SK-N-SH (cell line): ENCODE results near the gene USF3. TPM values are rescaled to one million over a fixed set of nuclear protein-coding genes. Genes with fewer than 3 reads are reported as not detected.

Experiments
- CTCF ChIA-PET: fragments of 300-600, 350-600 bp; formaldehyde crosslinking; extraction: SDS; loops from one replicate; lab custom pipeline; 2021; lab: Yijun Ruan, JAX
- POLR2A ChIA-PET: fragments of 350-600 bp; sonication (Branson Sonifier 250); formaldehyde crosslinking; extraction: SDS; loops from one replicate; lab custom pipeline; 2020; ENCODE audit warnings: antibody characterized with exemption, inconsistent platforms; lab: Yijun Ruan, JAX
- DNase-seq: peaks from one replicate; pipeline ENCODE4 v3.0.0; 2012
- H2AFZ ChIP-seq: fragments of 200-600 bp; sonication (generic); 2 replicates; pipeline ENCODE4 v1.8.1; 2016; ENCODE audit warnings: antibody characterized with exemption, mild to moderate bottlenecking, low read depth
- H3F3A ChIP-seq: fragments of 200-600 bp; sonication (generic); replicated peaks from 2 replicates; pipeline ENCODE3; 2016; ENCODE audit warnings: antibody characterized with exemption, mild to moderate bottlenecking; ENCODE audit not compliant: insufficient read depth
- H3K27ac ChIP-seq, 2 experiments: fragments of 200-500 bp in 1 of 2; fragments of 200-600 bp in 1 of 2; sonication (Bioruptor generic) in 1 of 2; sonication (generic), shearing (Covaris generic) in 1 of 2; 2 replicates each; pipeline versions ENCODE4 v1.5.1 to v1.6.1; 2014 to 2016; ENCODE audit warnings: low read depth in 2 of 2, inconsistent platforms in 1 of 2, low read length in 1 of 2, mild to moderate bottlenecking in 1 of 2, mixed read lengths in 1 of 2
- H3K27me3 ChIP-seq: fragments of 200-600 bp; sonication (generic), shearing (Covaris generic); 2 replicates; pipeline ENCODE4 v1.6.1; 2016; ENCODE audit warnings: mixed run types; ENCODE audit not compliant: insufficient read depth
- H3K36me3 ChIP-seq, 2 experiments: fragments of 200-500 bp in 1 of 2; fragments of 200-600 bp in 1 of 2; sonication (Bioruptor generic) in 1 of 2; sonication (generic) in 1 of 2; replicated peaks in 1 of 2; 2 replicates each; pipeline versions ENCODE3 to v1.5.1; 2014 to 2016; ENCODE audit warnings: low read length in 1 of 2, mild to moderate bottlenecking in 1 of 2; ENCODE audit not compliant: insufficient read depth in 2 of 2, control insufficient read depth in 1 of 2
- H3K4me1 ChIP-seq, 2 experiments: fragments of 200-500 bp in 1 of 2; fragments of 200-600 bp in 1 of 2; sonication (Bioruptor generic) in 1 of 2; sonication (generic), shearing (Covaris generic) in 1 of 2; 2 replicates each; pipeline versions ENCODE4 v1.5.1 to v1.6.1; 2014 to 2016; ENCODE audit warnings: low read depth in 1 of 2, low read length in 1 of 2, mixed run types in 1 of 2; ENCODE audit not compliant: insufficient read depth in 2 of 2, control insufficient read depth in 1 of 2
- H3K4me2 ChIP-seq: fragments of 200-600 bp; sonication (generic), shearing (Covaris generic); 2 replicates; pipeline ENCODE4 v1.6.1; 2017; ENCODE audit warnings: mixed run types
- H3K4me3 ChIP-seq, 2 experiments: fragments of 200-500 bp in 1 of 2; fragments of 200-600 bp in 1 of 2; sonication (Bioruptor generic) in 1 of 2; sonication (generic), shearing (Covaris generic) in 1 of 2; 2 replicates each; pipeline versions ENCODE4 v1.5.1 to v1.8.1; 2014 to 2016; ENCODE audit warnings: low read depth in 2 of 2, inconsistent platforms in 1 of 2, low read length in 1 of 2, mild to moderate bottlenecking in 1 of 2, mixed read lengths in 1 of 2, moderate library complexity in 1 of 2
- H3K79me2 ChIP-seq: fragments of 200-600 bp; sonication (generic); 2 replicates; pipeline ENCODE4 v1.8.1; 2017; ENCODE audit warnings: mild to moderate bottlenecking; ENCODE audit not compliant: insufficient read depth
- H3K9ac ChIP-seq: fragments of 200-600 bp; sonication (generic); 2 replicates; pipeline ENCODE4 v1.6.1; 2017; ENCODE audit warnings: mixed run types
- H3K9me2 ChIP-seq: fragments of 200-600 bp; sonication (generic); 2 replicates; pipeline ENCODE4 v1.6.1; 2017; ENCODE audit warnings: mixed run types
- H3K9me3 ChIP-seq: fragments of 200-600 bp; sonication (generic); 2 replicates; pipeline ENCODE4 v1.6.1; 2017; ENCODE audit warnings: mixed run types, mild to moderate bottlenecking, moderate library complexity
- H4K20me1 ChIP-seq: fragments of 200-600 bp; sonication (generic); 2 replicates; pipeline ENCODE4 v1.6.1; 2017; ENCODE audit warnings: mild to moderate bottlenecking, mixed run types; ENCODE audit not compliant: insufficient read depth
- CHD2 ChIP-seq: fragments of 150-350 bp; IDR thresholded peaks from 2 replicates; pipeline ENCODE4 v1.6.1; 2018; ENCODE audit warnings: low read length; ENCODE audit not compliant: partially characterized antibody
- CTCF ChIP-seq: fragments of 200-600 bp; sonication (generic); IDR thresholded peaks from 2 replicates; pipeline ENCODE4 v1.6.1; 2017; ENCODE audit warnings: antibody characterized with exemption, mild to moderate bottlenecking, moderate library complexity
- EP300 ChIP-seq, 2 experiments: IDR thresholded peaks; 2 replicates each; pipeline versions ENCODE4 v1.4.0 to v1.6.1; 2012; ENCODE audit warnings: borderline replicate concordance in 1 of 2, low read depth in 1 of 2, low read length in 1 of 2
- EZH2phosphoT487 ChIP-seq: fragments of 200-600 bp; sonication (generic); IDR thresholded peaks from 2 replicates; pipeline ENCODE4 v1.6.1; 2017; ENCODE audit warnings: low read depth, mixed run types, mild to moderate bottlenecking, antibody characterized with exemption, moderate library complexity, borderline replicate concordance
- FOXJ3 ChIP-seq: sonication (generic); formaldehyde crosslinking; IDR thresholded peaks from 2 replicates; pipeline ENCODE4 v1.5.1; 2020; ENCODE audit warnings: mild to moderate bottlenecking, missing genetic modification reagents
- FOXM1 ChIP-seq: IDR thresholded peaks from 2 replicates; pipeline ENCODE4 v1.4.0; 2012; ENCODE audit warnings: low read depth, mild to moderate bottlenecking
- GABPA ChIP-seq: IDR thresholded peaks from 2 replicates; pipeline ENCODE4 v1.4.0; 2012; ENCODE audit warnings: low read depth, mild to moderate bottlenecking
- GATA2 ChIP-seq: sonication (generic); formaldehyde crosslinking; IDR thresholded peaks from 2 replicates; pipeline ENCODE4 v1.5.0; 2020; ENCODE audit warnings: mild to moderate bottlenecking, missing genetic modification reagents
- MAX ChIP-seq: IDR thresholded peaks from 2 replicates; pipeline ENCODE4 v1.4.0; 2012; ENCODE audit warnings: low read depth
- MEF2A ChIP-seq: IDR thresholded peaks from 2 replicates; pipeline ENCODE4 v1.4.0; 2012; ENCODE audit warnings: low read depth, borderline replicate concordance
- MXI1 ChIP-seq: IDR thresholded peaks from 2 replicates; pipeline ENCODE4 v1.6.1; 2012; ENCODE audit warnings: mild to moderate bottlenecking, low read depth, low read length, improper control_type of control experiment
- NFIC ChIP-seq: IDR thresholded peaks from 2 replicates; pipeline ENCODE4 v1.4.0; 2012; ENCODE audit warnings: borderline replicate concordance
- PBX3 ChIP-seq: IDR thresholded peaks from 2 replicates; pipeline ENCODE4; 2012
- RAD21 ChIP-seq: IDR thresholded peaks from 2 replicates; pipeline ENCODE4 v1.6.1; 2012; ENCODE audit warnings: mild to moderate bottlenecking, low read length
- REST ChIP-seq: IDR thresholded peaks from 2 replicates; pipeline ENCODE4 v1.6.1; 2012; ENCODE audit warnings: mild to moderate bottlenecking, low read depth, low read length, moderate library complexity
- RFX5 ChIP-seq: IDR thresholded peaks from 2 replicates; pipeline ENCODE4 v1.6.1; 2012; ENCODE audit warnings: mild to moderate bottlenecking, improper control_type of control experiment, low read length
- SIN3A ChIP-seq: IDR thresholded peaks from 2 replicates; pipeline ENCODE4 v1.6.1; 2012; ENCODE audit warnings: low read depth, mild to moderate bottlenecking, low read length, moderate library complexity, borderline replicate concordance
- SMC3 ChIP-seq: IDR thresholded peaks from 2 replicates; pipeline ENCODE4 v1.6.1; 2012; ENCODE audit warnings: low read depth, low read length, improper control_type of control experiment
- TAF1 ChIP-seq: IDR thresholded peaks from 2 replicates; pipeline ENCODE4 v1.6.1; 2012; ENCODE audit warnings: low read depth, mild to moderate bottlenecking, low read length, moderate library complexity, borderline replicate concordance
- TCF12 ChIP-seq: IDR thresholded peaks from 2 replicates; pipeline ENCODE4 v1.4.0; 2012
- USF2 ChIP-seq: fragments of 150-350 bp; IDR thresholded peaks from 2 replicates; pipeline ENCODE4 v1.6.1; 2017; ENCODE audit warnings: antibody characterized with exemption, low read length, low read depth, borderline replicate concordance
- WGBS: methylation state at CpG from one replicate; pipeline ENCODE4 v1.1.6; 2017; ENCODE audit warnings: low lambda C conversion rate; 5-methylcytosine and 5-hydroxymethylcytosine counted together
- polyA plus RNA-seq, 3 experiments: library from polyadenylated mRNA; depleted of rRNA; stranded (reverse); fragments of >200 nt; gene quantifications; 2 replicates each; pipeline ENCODE4 v1.2.3, GENCODE V29; 2012

The USF3 gene
- polyA plus RNA-seq, 1 of the 3 experiments (the other 2 are of a cell fraction), result 3.1 TPM

GRCh38 chr3:113677737-113678136 is 18.7 kb downstream of the USF3 start:
- Histone ChIP-seq H2AFZ (no peak overlapping the region), H3K4me2 (no peak overlapping the region), H3K9me3 (no peaks in the 10 kb centered on the region), H3K27ac (no peak overlapping the region), H3K36me3 (peaks cover 8 to 9% of the 10 kb centered on the region in 2 experiments), H3K79me2 (peaks cover 7% of the 10 kb centered on the region; the same call in 1 of the 2 replicates), H3K27me3 (no peaks in the 10 kb centered on the region), H3F3A (no peaks in the 10 kb centered on the region), H3K9me2 (no peaks in the 10 kb centered on the region), H3K4me1 (no peaks in the 10 kb centered on the region), H3K9ac (no peak overlapping the region), H3K4me3 (no peak overlapping the region), H4K20me1 (no peaks in the 10 kb centered on the region)
- POLR2A ChIA-PET, result no interaction called here
- no peak for DNase-seq
- whole genome bisulfite sequencing, result 93% methylated on average over 1 of the region's 1 CpG
- TF ChIP-seq RAD21, result no peak
- TF ChIP-seq MXI1, result no peak
- no peak for TF ChIP-seq MAX
- TF ChIP-seq RFX5, result no peak
- no peak for TF ChIP-seq CHD2
- no peak for TF ChIP-seq FOXJ3
- no peak for TF ChIP-seq CTCF
- no peak for TF ChIP-seq EP300 (IDR thresholded peaks at IDR 0.05; ENCODE audit: borderline replicate concordance in 1 of 2, low read depth in 1 of 2, low read length in 1 of 2)
- no peak for TF ChIP-seq SIN3A
- no peak for TF ChIP-seq GATA2 (CRISPR knock-in tag)
- TF ChIP-seq TAF1, result no peak
- no peak for TF ChIP-seq REST
- CTCF ChIA-PET, result no interaction called here

- H3K9me3 ChIP-seq, result no peaks in the 10 kb centered on the region
- no peak overlapping the region for H3K4me2 ChIP-seq
- no peak for DNase-seq
- CTCF ChIA-PET, result no interaction called here
- H3K27me3 ChIP-seq, result no peaks in the 10 kb centered on the region
- H3K4me1 ChIP-seq, result no peaks in the 10 kb centered on the region
- no peak overlapping the region for H3K27ac ChIP-seq
- no peaks in the 10 kb centered on the region for H3F3A ChIP-seq
- no peak overlapping the region for H3K4me3 ChIP-seq
- POLR2A ChIA-PET, result no interaction called here
- no peak overlapping the region for H3K9ac ChIP-seq
- H4K20me1 ChIP-seq, result no peaks in the 10 kb centered on the region
- WGBS, result 91% methylated on average over 3 of the region's 3 CpGs
- H3K9me2 ChIP-seq, result no peaks in the 10 kb centered on the region
- peaks cover 7% of the 10 kb centered on the region; the same call in 1 of the 2 replicates for H3K79me2 ChIP-seq
- H2AFZ ChIP-seq, result no peak overlapping the region
- peaks cover 8 to 14% of the 10 kb centered on the region in 2 experiments for H3K36me3 ChIP-seq
- no peak for TF ChIP-seq FOXM1
- no peak for TF ChIP-seq FOXJ3
- no peak for TF ChIP-seq TCF12
- TF ChIP-seq EP300 (IDR thresholded peaks at IDR 0.05; ENCODE audit: borderline replicate concordance in 1 of 2, low read depth in 1 of 2, low read length in 1 of 2), result no peak
- no peak for TF ChIP-seq GATA2 (CRISPR knock-in tag)
- TF ChIP-seq MEF2A, result no peak
- no peak for TF ChIP-seq PBX3
- TF ChIP-seq SMC3, result no peak
- TF ChIP-seq GABPA, result no peak
- TF ChIP-seq TAF1, result no peak
- TF ChIP-seq NFIC, result no peak
- no peak for TF ChIP-seq CHD2
- TF ChIP-seq EZH2phosphoT487, result no peak
- no peak for TF ChIP-seq USF2
Observed at GRCh38 chr3:113676261-113676660, 20.2 kb downstream of the USF3 start.
